HG03196 (cell line): ENCODE measurements around the gene MAP2K1.
"Not testable (repeated sequence)": the region's sequence is repeated elsewhere in the genome, so short reads cannot be mapped to it uniquely, and the experiment has no call there.

Experiments
- ATAC-seq: cut with Tn5 transposase; IDR thresholded peaks from one replicate; pipeline ENCODE4 v1.9.1; 2021; ENCODE audit not compliant: unreplicated experiment

The MAP2K1 gene

GRCh38 chr15:66423149-66423548 is 36.4 kb downstream of the MAP2K1 start:
- no peak for ATAC-seq

- ATAC-seq, result no peak
These were observed 38.4 kb downstream of the MAP2K1 start for GRCh38 chr15:66424963-66425612.

- no peak for ATAC-seq
These were observed 39.1 kb downstream of the MAP2K1 start for GRCh38 chr15:66425837-66426236.

- ATAC-seq, result no peak
These were observed 42.4 kb downstream of the MAP2K1 start for GRCh38 chr15:66429117-66429516.

GRCh38 chr15:66429546-66429945 is 42.8 kb downstream of the MAP2K1 start:
- ATAC-seq, result no peak

- no peak for ATAC-seq
These were observed 44.0 kb downstream of the MAP2K1 start for GRCh38 chr15:66430627-66431255.

- no peak for ATAC-seq
These were observed 47.0 kb downstream of the MAP2K1 start for GRCh38 chr15:66433726-66434125.

- ATAC-seq, result no peak
These were observed 53.8 kb downstream of the MAP2K1 start for GRCh38 chr15:66440501-66440900.

- no peak for ATAC-seq
These were observed 65.7 kb downstream of the MAP2K1 start for GRCh38 chr15:66452420-66452819.

GRCh38 chr15:66452971-66453580 is 66.4 kb downstream of the MAP2K1 start:
- no peak for ATAC-seq

GRCh38 chr15:66454143-66454542 is 67.4 kb downstream of the MAP2K1 start:
- ATAC-seq, result no peak

- no peak for ATAC-seq
These were observed 69.5 kb downstream of the MAP2K1 start for GRCh38 chr15:66456211-66456610.

- ATAC-seq, result no peak
These were observed 73.3 kb downstream of the MAP2K1 start for GRCh38 chr15:66459818-66460615.

- ATAC-seq, result not testable (repeated sequence)
These were observed 74.6 kb downstream of the MAP2K1 start for GRCh38 chr15:66461294-66461693.

GRCh38 chr15:66461917-66462316 is 75.2 kb downstream of the MAP2K1 start:
- ATAC-seq, result no peak

- no peak for ATAC-seq
These were observed 75.9 kb downstream of the MAP2K1 start for GRCh38 chr15:66462627-66463026.

GRCh38 chr15:66465294-66465693 is 78.6 kb downstream of the MAP2K1 start:
- ATAC-seq, result not testable (repeated sequence)

GRCh38 chr15:66467162-66468040 is 80.7 kb downstream of the MAP2K1 start:
- ATAC-seq, result not testable (repeated sequence)

- not testable (repeated sequence) for ATAC-seq
These were observed 84.1 kb downstream of the MAP2K1 start for GRCh38 chr15:66470825-66471224.

GRCh38 chr15:66472176-66472999 is 85.7 kb downstream of the MAP2K1 start:
- ATAC-seq, result peak; percentile 64
